IMR-90 (cell line): Measurements from ENCODE around the gene IKZF4.

Experiments used
- BHLHE40 ChIP-seq: fragments of 150-350 bp; IDR thresholded peaks from 2 replicates; pipeline ENCODE4 v1.6.1; 2016; ENCODE audit warnings: mild to moderate bottlenecking, low read depth, low read length
- CHD1 ChIP-seq: IDR thresholded peaks from 2 replicates; pipeline ENCODE4 v1.6.1; 2012; ENCODE audit warnings: low read depth, low read length, improper control_type of control experiment
- CTCF ChIP-seq: conservative IDR thresholded peaks from 2 replicates; pipeline ENCODE4 v1.5.1; 2012; ENCODE audit warnings: mild to moderate bottlenecking, low read depth, low read length, improper control_type of control experiment
- ELK1 ChIP-seq: fragments of 150-350 bp; IDR thresholded peaks from 2 replicates; pipeline ENCODE4 v1.6.1; 2016; ENCODE audit warnings: low read depth, mild to moderate bottlenecking, low read length, moderate library complexity, borderline replicate concordance
- MAFK ChIP-seq: IDR thresholded peaks from 2 replicates; pipeline ENCODE4 v1.6.1; 2012; ENCODE audit warnings: low read depth, low read length, improper control_type of control experiment
- MXI1 ChIP-seq: IDR thresholded peaks from 2 replicates; pipeline ENCODE4 v1.6.1; 2012; ENCODE audit warnings: low read depth, mild to moderate bottlenecking, low read length, moderate library complexity, borderline replicate concordance
- POLR2A ChIP-seq: IDR thresholded peaks from 2 replicates; pipeline ENCODE4 v1.6.1; 2012; ENCODE audit warnings: mild to moderate bottlenecking, low read depth, low read length
- RCOR1 ChIP-seq: IDR thresholded peaks from 2 replicates; pipeline ENCODE4 v1.6.1; 2012; ENCODE audit warnings: mild to moderate bottlenecking, low read length, improper control_type of control experiment; ENCODE audit not compliant: insufficient replicate concordance
- RFX5 ChIP-seq: IDR thresholded peaks from 2 replicates; pipeline ENCODE4 v1.8.0; 2012; ENCODE audit warnings: low read depth, mild to moderate bottlenecking, low read length, moderate library complexity
- SMC3 ChIP-seq: fragments of 150-350 bp; IDR thresholded peaks from 2 replicates; pipeline ENCODE4 v1.6.1; 2016; ENCODE audit warnings: low read depth, mild to moderate bottlenecking, antibody characterized with exemption, low read length, moderate library complexity
- USF2 ChIP-seq: fragments of 150-350 bp; IDR thresholded peaks from 2 replicates; pipeline ENCODE4 v1.6.1; 2017; ENCODE audit warnings: mild to moderate bottlenecking, antibody characterized with exemption, low read length, low read depth

- TF ChIP-seq POLR2A, result no peak
- TF ChIP-seq MAFK, result no peak
- TF ChIP-seq RFX5, result no peak
- no peak for TF ChIP-seq CTCF
- TF ChIP-seq RCOR1, result no peak
- no peak for TF ChIP-seq MXI1
- no peak for TF ChIP-seq SMC3
- TF ChIP-seq BHLHE40, result no peak
- TF ChIP-seq USF2, result no peak
- TF ChIP-seq ELK1, result no peak
- no peak for TF ChIP-seq CHD1
Measured at GRCh38 chr12:56042843-56043242, 22.0 kb downstream of the IKZF4 start.
